Measurements from ENCODE around the gene PUM2.

GRCh38 chr2:20378341-20378740, 27.7 kb upstream of the PUM2 start:
- TF ChIP-seq, protein P1, sequence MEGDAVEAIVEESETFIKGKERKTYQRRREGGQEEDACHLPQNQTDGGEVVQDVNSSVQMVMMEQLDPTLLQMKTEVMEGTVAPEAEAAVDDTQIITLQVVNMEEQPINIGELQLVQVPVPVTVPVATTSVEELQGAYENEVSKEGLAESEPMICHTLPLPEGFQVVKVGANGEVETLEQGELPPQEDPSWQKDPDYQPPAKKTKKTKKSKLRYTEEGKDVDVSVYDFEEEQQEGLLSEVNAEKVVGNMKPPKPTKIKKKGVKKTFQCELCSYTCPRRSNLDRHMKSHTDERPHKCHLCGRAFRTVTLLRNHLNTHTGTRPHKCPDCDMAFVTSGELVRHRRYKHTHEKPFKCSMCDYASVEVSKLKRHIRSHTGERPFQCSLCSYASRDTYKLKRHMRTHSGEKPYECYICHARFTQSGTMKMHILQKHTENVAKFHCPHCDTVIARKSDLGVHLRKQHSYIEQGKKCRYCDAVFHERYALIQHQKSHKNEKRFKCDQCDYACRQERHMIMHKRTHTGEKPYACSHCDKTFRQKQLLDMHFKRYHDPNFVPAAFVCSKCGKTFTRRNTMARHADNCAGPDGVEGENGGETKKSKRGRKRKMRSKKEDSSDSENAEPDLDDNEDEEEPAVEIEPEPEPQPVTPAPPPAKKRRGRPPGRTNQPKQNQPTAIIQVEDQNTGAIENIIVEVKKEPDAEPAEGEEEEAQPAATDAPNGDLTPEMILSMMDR (IDR thresholded peaks at IDR 0.05): no peak
- no peak for TF ChIP-seq POLR2AphosphoS5 (IDR thresholded peaks at IDR 0.05; ENCODE audit: low read depth, low read length)
